HG03066 (cell line): ENCODE measurements around the gene PIK3R6.

Experiments
- ATAC-seq: cut with Tn5 transposase; IDR thresholded peaks from one replicate; pipeline ENCODE4 v1.9.1; 2021; ENCODE audit warnings: low read depth; ENCODE audit not compliant: unreplicated experiment

The PIK3R6 gene

GRCh38 chr17:8757189-8757588 is 110.3 kb downstream of the PIK3R6 start:
- no peak for ATAC-seq

- ATAC-seq, result no peak
Observed at GRCh38 chr17:8755590-8756255, 111.8 kb downstream of the PIK3R6 start.

- ATAC-seq, result no peak
Observed at GRCh38 chr17:8754890-8755289, 112.6 kb downstream of the PIK3R6 start.

- ATAC-seq, result no peak
Observed at GRCh38 chr17:8753976-8754440, 113.5 kb downstream of the PIK3R6 start.

GRCh38 chr17:8753136-8753975 is 114.1 kb downstream of the PIK3R6 start:
- no peak for ATAC-seq
